ENCODE results near the gene NADK2. TPM values are rescaled to one million over a fixed set of nuclear protein-coding genes. Genes with fewer than 3 reads are reported as not detected.
A peak's percentile ranks its signal among the peaks of the same experiment; 100 is the strongest.

The NADK2 gene
- total RNA-seq, 2 donors from 2014 or later, result 26.1 to 29.8 TPM

DNA sequence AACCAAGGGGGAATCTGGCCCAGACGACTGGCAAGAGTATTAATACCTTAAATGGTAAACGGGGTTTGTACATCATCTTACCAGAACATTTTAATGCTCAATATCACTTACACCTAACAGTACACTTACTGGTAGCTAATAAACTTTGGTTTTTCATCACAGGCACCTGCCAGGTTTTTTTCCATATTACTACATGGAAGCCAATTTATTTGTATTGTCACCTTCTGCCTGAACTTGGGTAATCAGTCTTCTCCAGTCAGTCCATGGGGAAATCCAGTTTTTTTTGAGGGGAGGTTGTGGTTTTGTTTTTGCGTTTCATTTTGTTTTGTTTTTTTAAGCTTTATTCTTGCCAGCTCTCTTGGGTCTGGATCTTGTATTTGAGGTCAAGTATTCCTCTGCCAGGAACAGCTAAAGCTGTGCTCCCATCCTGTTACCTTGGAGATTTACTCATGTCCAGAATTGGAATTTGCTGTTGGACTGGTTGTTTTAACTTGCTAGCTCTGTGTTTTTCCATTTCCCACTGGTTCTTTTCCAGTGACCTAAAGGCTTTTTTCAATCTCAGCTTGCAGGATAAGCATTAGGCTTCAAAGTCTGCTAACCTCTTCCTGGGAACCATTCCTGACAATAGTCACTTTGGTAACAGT lies 11.1 kb upstream of the NADK2 start:
- no peak for DNase-seq
- no peak for ATAC-seq
- intact Hi-C loops (cut with DNase I, micrococcal nuclease), result no loop called here

DNA sequence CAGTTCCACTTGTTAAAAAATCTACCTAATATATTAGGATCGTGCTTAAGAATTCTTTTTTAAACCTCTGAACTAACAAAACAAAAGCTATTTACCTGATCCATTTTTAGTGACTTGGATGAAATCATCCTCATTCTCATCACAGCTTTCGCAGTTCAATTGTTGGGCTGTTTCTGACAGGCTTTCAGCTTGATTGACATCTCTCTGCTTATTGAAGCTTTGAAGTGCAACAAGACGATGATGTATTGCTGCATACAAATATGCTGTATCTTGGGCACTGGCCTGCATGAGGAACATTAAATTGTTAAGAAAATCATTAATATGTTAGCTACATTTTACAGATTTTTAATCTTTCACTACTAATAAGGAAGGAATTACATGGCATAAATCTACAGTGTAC lies 9.5 kb upstream of the NADK2 start:
- no peak for ATAC-seq
- DNase-seq, result no peak
- intact Hi-C loops (cut with DNase I, micrococcal nuclease), result no loop called here

DNA sequence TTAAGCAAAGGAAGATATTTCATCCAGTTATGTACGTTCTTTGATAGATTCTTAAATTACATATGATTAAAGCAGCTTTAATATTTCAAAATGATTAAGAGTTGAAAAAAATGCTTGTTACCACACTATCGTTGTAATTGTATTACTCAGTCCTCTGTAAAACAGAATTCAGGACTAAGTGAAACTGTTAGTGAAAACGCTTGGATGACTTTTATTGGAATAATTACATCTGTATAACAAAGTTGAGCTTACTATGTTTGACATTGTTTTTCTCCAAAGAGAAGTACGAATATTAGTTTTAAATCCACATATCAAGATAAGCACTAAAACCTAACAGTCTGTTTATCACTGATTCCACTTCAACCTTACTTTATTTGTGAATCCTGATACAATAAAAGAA lies 8.7 kb upstream of the NADK2 start:
- intact Hi-C loops (cut with DNase I, micrococcal nuclease), result no loop called here
- DNase-seq, result no peak

DNA sequence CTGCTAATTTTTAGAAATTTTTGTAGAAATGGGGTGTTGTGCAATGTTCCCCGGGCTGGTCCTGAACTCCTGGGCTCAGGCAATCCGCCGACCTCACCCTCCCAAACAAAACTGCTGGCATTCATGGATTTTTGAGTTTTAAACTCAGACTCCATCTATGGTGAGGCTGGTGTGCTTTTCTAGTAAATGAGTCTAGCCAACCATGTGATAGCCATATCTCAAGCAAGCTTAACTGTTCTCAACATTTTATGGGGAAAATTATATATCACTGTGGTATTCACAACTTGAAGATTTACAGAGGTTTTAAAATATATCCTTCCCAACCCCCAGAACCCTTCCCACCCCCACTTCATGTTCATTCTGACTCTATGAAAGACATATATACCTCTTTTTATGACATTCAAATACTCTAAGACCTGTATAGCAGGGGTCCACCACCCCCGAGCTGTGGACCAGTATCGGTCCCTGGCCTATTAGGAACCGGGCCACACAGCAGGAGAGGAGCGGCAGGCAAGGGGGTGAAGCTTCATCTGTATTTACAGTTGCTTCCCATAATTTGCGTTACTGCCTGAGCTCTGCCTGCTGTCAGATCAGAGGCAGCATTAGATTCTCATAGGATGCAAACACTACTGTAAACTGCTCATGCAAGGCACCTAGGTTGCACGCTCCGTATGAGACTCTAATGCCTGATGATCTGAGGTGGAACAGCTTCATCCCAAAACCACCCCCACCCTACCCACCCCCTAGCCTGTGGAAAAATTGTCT lies 4.5 kb upstream of the NADK2 start:
- intact Hi-C loops (cut with DNase I, micrococcal nuclease), result no loop called here
- ATAC-seq (no peak), DNase-seq (no peak)

More for the DNA sequence above, 8.7 kb upstream of the NADK2 start:
- ATAC-seq, result no peak

DNA sequence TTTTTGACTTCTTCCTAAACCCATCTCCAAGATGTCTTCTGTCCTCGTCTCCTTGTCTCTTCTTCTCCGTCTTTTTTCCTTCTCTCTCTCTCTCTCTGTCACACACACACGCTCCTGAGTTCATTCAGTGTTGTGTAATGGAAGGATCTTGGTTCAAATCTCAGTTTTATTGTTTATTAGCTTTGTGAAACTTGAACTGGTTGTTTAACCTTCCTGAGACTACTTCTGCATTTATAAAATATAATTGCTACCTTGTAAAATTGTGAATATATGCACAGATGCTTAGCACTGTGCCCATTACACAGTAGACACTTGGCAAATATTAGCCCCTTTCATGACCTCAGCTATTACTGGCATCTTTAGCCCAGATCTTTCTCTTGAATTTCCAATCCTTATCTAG lies 2.4 kb upstream of the NADK2 start:
- ATAC-seq, result no peak
- intact Hi-C loops (cut with DNase I, micrococcal nuclease), result no loop called here
- no peak for DNase-seq

DNA sequence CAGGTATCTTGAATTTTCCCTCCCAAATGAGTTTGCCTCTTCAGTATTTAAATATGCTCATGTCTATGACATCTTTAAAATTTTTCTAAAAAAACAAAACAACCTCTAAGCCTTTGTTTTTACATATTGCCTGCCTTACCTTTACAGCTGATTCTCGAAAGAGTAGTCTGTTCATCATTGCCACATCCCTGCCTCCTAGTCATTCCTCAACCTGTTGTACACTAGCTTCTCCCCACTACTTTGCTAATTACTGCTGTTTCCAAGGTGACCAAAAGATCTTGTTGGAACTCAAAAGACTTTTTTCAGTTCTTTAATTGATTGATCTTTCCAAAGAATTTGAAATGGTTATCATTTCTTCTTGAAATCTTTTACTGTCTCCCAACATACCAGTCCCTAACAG lies 1.9 kb upstream of the NADK2 start:
- no peak for DNase-seq
- intact Hi-C loops (cut with DNase I, micrococcal nuclease), result no loop called here
- ATAC-seq, result no peak

DNA sequence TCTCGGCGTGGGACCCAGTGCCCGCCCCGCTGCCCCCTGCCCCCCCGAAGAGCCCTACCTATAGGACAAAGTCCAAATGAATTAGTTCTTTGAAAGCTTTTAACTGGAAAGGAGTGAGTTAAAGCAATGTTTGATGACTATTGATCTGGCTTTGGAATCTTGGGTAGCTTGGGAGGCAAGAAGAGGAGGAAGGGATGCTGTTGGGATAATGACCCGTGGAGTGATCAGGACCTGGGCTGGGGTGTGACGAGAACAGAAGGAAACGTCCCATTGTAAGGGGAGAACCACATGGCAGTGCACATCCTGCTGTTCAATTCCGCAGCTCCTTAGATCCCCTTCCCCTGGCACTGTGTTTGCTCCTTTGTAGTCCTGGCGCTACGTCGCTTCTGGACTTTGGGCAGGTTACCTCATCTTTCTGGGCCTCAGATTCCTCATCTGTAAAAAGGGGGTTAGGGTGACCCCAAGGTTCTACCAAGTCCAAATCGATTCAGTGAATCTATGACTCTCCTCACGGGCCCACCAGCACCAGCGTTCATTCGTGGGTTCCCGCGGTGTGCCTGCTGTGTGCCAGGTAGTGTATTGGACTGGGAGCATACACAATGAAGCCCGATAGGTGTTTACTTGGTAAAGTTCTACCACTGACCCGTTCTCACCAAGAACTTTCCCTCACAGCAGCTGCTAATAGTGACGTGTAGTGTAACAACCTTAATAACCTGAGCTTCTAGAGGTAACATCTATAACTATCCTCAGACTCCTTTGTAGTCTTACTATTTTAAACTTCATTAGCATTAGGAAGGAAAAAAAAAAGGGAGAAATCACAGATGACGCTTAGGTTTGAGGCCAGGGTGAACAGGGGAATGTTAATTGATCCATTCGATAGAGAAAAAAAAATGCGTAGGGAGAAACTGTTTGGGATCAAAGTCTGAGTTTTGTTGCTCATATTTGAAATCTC lies 1.1 kb upstream of the NADK2 start:
- intact Hi-C loops (cut with DNase I, micrococcal nuclease), result no loop called here
- peak; percentile 14 to 22 for DNase-seq
- ATAC-seq, result no peak

DNA sequence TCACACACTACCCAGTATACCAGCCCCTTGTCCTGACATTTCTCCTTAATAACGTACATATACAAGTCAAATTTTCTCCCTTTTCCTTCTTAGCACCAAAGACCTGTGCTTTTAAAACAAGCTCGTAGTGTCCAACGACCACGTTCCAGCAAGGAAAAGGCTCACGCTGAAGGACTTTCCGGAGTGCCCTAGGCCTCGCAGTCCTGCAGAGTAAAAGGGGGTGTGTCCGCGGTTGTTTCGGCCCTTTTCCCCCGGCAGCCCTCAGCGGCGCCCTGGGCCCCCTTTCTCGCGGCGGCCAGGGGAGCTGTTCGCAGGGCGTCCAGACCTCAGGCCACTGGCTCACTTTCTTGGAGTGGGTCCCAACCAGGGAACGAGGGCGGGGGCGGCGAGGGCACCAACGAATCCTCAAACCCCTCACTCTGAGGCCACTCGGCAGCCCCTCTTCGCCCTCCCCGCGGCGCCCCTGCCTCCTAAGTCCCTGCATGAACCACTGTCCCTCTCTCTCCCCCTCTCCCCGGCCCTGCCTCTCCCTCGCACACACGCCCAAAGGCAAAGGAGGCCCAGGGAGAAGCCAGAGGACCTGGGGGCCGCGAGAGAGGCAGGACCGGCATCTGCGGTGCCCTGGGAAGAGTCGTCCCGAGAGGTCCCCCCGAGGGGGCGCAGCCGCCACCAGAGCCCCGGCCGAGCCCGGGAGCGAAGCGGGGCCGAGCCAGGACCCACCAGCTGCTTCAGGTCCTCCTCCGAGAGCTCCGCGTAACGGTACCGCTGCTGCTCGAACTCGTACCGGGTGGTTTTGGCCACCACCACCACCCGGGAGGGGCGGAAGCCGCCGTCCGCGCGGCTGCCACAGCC lies 720 bp downstream of the NADK2 start:
- ATAC-seq (peak; percentile 46), DNase-seq (peak; percentile 64 to 69)
- intact Hi-C loops (cut with DNase I, micrococcal nuclease), result no loop called here

DNA sequence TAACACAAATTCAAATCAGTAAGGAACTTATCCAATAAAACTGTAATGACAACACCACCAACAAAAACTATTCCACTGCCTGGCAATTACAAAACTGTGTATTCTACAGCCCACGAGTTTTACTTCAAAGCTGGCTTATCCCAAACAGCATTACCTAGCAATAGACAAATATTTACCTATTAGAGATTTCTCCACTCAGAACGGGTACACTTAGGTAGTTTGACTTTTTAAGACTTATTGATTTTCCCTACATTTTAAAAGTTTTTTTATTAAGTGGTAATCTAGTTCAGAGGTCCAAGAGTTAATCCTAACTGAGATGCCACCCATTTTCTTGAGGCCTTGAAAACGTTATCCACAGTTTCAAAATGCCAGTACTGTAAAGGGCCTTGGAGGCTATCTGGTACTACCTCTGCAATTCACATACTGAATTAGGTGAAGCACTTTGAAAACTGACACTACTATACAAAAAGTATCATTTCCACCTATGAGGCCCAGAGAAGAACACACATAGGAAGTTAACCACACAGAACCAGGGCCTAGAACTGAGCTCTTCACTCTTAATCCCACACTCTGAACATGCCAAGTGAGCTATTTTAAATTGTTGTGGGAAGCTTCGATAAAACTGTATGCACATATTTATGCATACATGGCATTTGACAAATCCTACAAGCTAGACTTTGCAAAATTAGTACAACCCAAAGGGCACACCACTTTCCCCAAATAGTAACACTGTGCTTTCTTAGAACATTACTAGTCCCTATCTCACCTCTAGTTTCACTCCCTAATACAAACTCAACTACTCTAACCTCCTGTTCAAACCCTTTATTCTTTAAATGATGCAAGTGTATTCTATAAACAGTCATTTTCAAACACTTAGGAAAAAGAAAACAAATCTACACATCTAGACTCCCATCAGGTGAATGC lies 2.1 kb downstream of the NADK2 start:
- DNase-seq, result no peak

DNA sequence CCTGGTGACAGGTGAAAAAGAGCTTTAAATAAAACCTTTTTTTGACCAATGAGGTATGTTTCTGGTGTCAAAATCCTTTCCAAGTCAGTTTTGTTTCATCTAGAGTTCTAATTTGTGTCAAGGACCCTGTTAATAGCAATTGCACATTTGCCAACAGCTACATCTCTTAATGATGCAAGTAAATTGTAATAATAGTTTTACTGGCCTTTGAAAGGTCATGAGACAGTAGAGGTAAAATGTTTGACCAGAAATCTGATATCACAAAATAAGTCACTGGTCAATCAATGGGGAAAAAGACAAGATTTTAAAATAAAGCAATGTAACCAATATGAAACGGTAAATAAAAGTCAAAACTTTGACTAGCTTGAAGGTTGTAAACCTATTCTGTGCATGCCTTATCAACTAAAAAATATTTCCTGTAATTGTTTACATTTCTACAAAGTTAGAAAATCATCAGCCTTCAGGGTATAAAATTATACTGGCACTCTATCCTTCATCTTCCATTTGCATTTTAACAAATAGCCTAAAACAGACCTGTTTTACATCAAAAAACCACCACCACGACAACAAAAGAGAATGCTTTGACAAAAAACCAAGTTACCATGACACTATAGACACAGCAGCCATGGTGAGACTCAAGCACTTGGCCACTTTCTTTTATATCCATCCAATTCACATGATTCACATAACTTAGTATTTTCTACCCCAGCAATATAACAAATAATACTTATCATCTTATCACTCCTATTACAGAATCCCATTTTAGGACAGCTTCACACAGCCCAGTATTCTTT lies 3.0 kb downstream of the NADK2 start:
- intact Hi-C loops (cut with DNase I, micrococcal nuclease), result no loop called here
- ATAC-seq (no peak), DNase-seq (no peak)

More for the DNA sequence above, 2.1 kb downstream of the NADK2 start:
- intact Hi-C loops (cut with DNase I, micrococcal nuclease), result no loop called here
- no peak for ATAC-seq

DNA sequence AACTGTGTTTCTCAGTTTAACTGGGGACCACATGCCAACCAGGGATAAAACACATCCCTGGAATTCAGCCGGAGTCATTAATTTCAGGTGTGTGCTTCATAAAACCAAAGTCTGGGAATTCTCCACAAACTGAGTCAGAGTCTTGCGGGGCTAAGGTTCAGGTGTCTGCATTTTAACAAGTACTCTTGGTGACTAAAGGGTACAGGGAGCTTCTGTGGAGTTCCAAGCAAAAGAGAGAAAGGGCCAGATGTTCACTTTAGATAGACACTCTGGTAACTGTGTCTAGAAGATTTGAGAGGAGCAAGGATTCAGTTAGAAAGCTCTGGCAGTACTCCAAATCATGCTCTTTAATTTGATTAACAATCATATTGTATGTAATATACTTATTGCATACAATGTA lies 4.0 kb downstream of the NADK2 start:
- DNase-seq, result no peak
- intact Hi-C loops (cut with DNase I, micrococcal nuclease), result no loop called here
- no peak for ATAC-seq

DNA sequence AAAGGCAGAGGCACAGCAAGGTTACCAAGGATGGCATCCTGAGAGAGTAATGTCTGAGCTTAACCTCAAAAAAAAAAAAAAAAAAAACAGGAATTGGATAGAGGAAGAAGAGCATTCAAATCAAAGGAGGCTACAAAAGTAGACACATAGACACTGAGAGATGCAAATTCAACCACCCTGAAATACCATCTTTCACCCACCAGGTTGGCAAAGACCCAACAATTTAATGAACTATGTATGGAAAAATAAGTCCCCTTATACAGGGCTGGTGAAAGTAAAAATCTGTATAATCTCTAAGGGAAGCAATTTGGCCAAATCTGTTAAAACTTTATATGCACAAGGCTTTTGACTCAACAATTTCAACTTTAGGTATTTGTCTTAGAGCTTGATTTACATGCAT lies 4.9 kb downstream of the NADK2 start:
- ATAC-seq, result no peak
- DNase-seq, result no peak
- intact Hi-C loops (cut with DNase I, micrococcal nuclease), result no loop called here

DNA sequence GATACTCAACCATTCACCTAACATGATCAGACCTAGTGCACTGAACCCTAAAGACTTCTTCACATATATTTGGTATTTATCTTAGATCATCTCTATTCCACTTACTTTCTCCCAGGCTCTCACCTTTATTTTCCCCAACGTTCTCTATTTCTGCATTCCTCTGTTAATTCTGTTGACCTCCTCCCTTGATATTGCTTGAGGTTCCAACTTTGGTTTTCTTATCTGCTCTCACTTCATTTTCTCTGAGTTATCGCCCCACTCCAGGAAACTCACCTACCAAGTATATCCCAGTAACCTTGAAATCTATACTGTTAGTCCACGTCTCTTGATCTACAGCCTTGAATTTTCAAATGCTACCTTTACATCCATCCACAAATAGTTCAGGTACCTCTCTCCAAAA lies 9.2 kb downstream of the NADK2 start:
- ATAC-seq, result no peak
- intact Hi-C loops (cut with DNase I, micrococcal nuclease), result no loop called here
- DNase-seq, result no peak

DNA sequence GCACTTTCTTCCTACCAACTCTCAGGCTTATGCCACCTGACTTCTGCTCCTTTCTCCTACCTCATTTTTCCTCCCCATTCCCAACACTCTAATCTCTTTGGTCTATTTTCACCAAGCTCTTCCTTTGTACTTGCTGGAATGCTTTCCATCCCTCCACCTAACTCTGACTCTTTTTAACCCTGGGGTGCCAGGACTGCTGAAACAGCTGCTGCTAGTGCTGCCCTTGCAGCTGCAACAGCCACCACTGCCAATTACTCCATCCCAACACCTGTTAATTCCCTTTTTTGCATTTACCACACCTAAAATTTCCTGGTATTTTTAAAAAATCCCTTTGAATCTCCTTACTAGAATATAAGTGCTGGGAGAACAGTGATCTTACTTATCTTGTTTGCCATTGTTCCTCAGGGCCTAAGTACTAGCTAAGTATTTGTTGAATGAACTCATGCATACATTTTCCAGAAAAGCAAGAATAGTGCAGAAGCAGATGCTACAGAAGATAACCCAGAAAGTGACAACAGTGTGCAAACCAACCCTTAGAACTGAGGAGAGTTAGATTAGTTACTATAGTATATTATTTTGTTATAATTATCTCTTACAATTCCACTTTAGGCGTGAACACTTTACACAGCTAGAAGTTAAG lies 11.5 kb downstream of the NADK2 start:
- intact Hi-C loops (cut with DNase I, micrococcal nuclease), result no loop called here
- DNase-seq (no peak), ATAC-seq (no peak)

DNA sequence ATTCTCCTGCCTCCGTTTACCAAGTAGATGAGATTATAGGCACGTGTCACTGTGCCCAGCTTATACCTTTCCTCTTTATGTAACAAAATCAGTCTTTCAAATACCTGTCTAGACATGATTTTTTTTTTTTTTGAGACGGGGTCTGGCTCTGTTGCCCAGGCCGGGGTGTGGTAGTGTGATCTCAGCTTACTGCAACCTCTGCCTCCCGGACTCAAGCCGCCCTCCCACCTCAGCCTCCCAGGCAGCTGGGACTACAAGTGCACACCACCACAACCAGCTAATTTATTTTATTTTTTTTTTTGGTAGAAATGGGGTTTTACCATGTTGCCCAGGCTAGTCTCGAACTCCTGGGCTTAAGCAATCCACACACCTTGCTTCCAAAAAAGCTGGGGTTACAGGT lies 13.2 kb downstream of the NADK2 start:
- intact Hi-C loops (cut with DNase I, micrococcal nuclease), result no loop called here
- ATAC-seq, result no peak
- no peak for DNase-seq

DNA sequence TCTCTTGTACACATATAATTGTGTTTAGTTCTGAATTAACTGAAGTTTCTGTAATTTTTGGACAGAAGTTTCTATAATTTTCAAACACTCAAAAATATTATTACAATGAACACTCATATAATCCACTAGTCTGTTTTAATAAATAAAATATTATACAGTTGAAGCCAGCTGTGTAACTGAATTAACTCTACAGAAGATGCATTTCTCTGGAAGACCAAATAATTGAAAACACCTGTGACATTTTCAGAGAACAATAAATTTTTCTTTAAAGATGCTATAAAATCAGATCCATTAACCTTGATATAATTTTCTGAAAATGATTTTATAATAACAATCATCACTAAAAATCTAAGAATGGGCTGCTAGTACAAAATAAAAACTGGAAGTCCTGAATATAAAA lies 14.7 kb downstream of the NADK2 start:
- ATAC-seq (no peak), DNase-seq (no peak)
- intact Hi-C loops (cut with DNase I, micrococcal nuclease), result no loop called here

DNA sequence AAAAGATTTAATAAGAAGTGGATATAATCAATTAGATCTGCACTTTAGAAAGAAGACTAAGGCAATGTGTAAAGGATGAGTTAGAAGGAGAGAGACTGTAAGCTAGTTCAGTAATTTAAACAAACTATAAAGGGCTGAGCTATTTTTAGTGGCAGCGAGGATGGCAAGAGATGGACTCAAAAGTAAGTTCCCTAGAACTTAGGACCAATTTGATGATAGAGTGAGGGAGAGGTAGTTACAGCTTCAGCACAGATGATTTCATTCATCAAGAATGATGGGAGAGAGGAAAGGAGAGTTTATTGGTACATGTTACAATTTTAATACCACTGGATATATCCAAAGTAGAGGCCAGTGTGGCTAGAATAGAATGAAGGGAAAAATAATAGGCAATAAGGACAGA lies 19.1 kb downstream of the NADK2 start:
- DNase-seq, result no peak
- intact Hi-C loops (cut with DNase I, micrococcal nuclease), result no loop called here
- no peak for ATAC-seq

Measured in left colon (tissue), 2 donors.